Gastrocnemius medialis (tissue), 4 donors: ENCODE measurements around the gene CAMKK2.

Experiments used
- CTCF ChIP-seq, 5 experiments: fragments of 450-650 bp in 3 of 5; fragments of 200-600 bp in 2 of 5; sonication (generic) in 2 of 5; IDR thresholded peaks in 4 of 5; conservative IDR thresholded peaks in 1 of 5; 1 replicate in 4 of 5; 2 replicates in 1 of 5; pipeline ENCODE4 v1.5.1; 2016 to 2019; ENCODE audit warnings: antibody characterized with exemption in 5 of 5, mild to moderate bottlenecking in 3 of 5, moderate library complexity in 3 of 5
- POLR2A ChIP-seq, 2 donors: fragments of 450-650 bp; IDR thresholded peaks; one replicate each; pipeline ENCODE4 v1.6.1; 2017; ENCODE audit warnings: antibody characterized with exemption in 2 of 2, mild to moderate bottlenecking in 2 of 2, moderate library complexity in 2 of 2

- no peak for TF ChIP-seq CTCF (IDR thresholded peaks at IDR 0.05 in 4 of 5, conservative IDR thresholded peaks at IDR 0.05 in 1 of 5)
- no peak for TF ChIP-seq POLR2A (IDR thresholded peaks at IDR 0.05)
Measured at GRCh38 chr12:121217063-121217462, 79.4 kb downstream of the CAMKK2 start.
